GM18519 (cell line): ENCODE results near the gene VCL.
"Not testable (repeated sequence)": the region's sequence is repeated elsewhere in the genome, so short reads cannot be mapped to it uniquely, and the experiment has no call there.

ENCODE experiments used
- ATAC-seq: cut with Tn5 transposase; IDR thresholded peaks from one replicate; pipeline ENCODE4 v1.9.1; 2021; ENCODE audit warnings: mild to moderate bottlenecking, moderate library complexity; ENCODE audit not compliant: unreplicated experiment, low FRiP score

VCL gene

DNA sequence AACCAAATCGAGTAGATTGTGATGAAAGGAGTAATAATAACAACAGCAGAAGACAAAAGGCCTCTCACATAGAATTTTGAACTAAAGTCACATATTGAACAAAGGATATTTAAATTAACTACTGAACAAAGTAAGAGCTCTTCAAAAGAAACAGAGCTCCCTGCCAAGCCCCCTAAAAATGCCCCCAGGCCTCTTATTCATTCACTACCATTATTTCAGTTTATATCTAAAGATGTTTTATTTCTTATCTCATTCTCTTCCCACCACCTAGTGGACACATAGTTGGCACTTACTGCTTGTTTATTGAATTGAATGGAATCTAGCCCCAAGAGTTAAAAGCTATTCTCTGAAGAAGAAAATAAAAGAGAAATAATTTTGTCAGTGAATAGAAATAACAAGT lies 37.4 kb downstream of the VCL start:
- no peak for ATAC-seq

DNA sequence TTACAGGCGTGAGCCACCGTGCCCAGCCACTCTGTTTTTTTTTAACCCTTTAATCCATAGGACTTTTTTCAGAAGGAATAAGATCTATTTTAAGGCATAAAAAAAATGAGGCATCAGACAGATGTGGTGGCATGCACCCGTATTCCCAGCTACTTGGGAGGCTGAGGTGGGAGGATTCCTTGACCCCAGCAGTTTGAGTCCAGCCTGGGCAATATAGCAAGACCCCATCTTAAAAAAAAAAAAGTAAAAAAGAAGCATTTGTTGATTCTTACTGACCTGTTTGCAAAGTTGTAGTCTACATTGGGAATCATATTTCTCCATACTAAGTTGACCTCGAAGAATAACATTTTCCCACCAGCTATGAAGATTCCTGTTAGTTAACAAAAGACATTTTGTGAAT lies 38.6 kb downstream of the VCL start:
- ATAC-seq: no peak

DNA sequence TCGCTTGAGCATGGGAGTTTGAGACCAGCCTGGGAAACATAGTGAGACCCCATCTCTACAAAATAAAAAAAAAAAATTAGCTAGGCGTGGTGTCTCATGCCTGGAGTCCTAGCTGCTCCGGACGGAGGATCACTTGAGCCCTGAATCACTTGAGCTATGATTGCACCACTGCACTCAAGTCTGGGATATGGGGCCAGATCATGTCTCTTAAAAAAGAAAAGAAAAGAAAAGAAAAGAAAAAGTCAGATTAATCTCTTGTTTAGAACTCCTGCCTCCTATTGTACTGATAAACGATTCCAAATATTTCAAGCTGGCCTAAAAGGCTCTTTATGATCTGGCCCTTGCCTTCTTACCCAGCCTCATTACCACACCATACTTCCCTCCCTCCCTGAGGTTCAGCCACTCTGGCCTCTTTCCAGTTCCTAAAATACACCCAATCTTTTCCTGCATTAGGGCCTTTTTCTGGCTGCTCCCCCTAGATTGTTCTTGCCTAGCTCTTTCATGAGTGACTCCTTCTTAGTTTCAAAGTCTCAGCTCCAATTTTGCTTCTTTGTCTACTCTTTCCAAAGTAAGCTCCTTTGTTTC lies 41.7 kb downstream of the VCL start:
- no peak for ATAC-seq

DNA sequence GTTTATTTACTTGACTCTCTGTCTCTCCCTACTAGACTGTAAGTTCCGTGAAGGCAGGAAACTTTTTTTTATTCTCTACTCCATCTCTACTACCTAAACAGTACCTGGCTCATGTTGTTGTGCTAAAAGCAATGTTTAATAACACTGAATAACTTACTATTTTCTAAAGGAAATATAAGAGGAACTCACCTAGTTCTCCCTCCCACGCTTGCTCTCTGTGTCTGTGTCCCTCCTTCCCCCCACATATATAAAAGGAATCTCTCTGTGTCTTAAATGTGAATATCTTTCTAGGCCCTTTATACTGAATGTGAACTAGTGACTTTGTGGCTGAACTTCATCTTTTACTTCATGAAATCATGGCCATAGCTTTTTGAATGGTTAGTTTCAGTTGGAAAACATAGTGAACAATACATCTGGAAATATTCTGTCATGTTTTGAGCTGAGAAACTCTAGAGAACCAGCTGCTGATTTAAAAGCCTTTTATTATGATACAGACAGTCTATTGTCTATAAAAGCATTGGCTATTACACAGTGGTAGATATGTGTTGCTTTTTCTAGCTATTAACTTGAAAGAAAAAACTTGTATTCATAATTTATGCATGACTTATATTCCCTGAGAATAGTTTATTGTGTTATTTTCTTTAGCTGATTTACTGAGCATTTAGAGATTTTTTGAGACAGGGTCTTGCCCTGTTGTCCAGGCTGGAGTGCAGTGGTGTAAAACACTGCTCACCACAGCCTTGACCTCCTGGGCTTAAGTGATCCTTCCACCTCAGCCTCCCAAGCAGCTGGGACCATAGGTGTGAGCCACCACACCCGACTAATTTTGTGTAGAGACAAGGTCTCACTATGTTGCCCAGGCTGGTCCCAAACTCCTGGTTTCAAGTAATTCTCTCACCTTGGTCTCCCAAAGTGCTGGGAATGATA lies 42.5 kb downstream of the VCL start:
- ATAC-seq: no peak

DNA sequence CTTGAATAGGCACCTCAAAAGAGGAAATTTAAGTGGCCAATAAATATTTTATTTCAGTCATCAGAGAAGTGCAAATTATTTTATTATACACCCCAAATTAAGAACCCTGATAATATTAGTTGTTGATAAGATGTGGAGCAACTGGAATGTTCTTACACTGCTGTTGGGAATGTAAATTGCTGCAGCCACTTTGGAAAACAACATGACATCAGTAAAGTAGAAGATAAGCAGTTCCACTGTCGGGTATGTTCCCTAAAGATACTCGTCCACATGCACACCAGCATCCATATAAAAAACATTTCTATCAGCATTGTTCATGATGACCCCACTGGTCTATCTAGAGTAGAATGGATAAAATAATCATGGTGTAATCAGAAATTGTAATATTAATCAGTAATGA lies 46.5 kb downstream of the VCL start:
- no peak for ATAC-seq

DNA sequence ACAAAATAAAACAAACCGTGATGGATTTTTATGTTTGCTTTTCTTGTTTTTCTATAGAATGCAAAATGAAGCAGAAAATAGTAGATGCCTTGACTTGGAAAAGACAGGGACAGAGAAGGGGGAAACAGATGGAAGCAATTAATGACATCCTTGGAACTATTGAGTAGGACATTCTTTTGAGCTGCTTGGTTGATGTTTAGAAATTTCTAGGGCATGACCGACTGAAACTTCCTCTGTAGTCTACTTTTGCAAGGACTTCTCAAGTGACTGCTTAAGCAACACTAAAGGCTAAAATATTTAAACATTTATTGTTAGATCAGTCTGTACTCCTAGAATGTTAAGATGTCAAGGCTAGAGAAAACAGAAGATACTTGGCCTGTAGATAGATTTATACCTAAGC lies 49.4 kb downstream of the VCL start:
- no peak for ATAC-seq

DNA sequence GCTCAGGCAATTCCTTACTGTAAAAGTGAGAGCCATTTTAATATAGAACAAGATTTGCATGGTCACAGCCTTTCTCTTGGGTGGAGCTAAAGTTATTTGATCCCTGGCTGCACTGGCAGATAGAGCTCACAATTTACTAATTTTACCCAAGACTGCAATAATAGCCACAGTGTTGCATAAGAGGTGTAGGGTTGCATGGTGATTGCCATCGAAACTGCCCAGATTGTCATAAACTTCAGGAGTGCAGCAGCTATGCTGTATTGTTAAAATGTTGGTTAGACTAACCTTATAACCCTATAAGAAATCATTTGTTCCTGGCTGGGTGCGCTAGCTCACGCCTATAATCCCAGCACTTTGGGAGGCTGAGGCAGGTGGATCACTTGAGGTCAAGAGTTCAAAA lies 50.0 kb downstream of the VCL start:
- no peak for ATAC-seq

DNA sequence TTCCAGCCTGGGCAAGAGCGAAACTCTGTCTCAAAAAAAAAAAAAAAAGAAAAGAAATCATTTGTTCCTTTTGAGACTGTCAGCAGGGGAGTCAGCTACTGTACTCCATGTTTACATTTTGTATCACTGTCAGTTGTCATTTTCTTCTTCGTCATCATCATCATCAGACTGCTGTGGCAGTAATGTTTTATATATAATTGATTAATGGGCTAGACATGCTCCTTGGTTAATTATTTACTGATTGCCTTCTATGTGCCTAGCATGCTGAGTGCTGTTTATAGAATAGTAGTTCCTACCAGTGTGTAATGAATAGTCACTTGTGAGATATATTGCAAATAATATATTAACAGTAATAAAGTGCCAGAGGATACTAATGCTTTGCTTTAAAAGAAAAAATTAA lies 50.5 kb downstream of the VCL start:
- no peak for ATAC-seq

DNA sequence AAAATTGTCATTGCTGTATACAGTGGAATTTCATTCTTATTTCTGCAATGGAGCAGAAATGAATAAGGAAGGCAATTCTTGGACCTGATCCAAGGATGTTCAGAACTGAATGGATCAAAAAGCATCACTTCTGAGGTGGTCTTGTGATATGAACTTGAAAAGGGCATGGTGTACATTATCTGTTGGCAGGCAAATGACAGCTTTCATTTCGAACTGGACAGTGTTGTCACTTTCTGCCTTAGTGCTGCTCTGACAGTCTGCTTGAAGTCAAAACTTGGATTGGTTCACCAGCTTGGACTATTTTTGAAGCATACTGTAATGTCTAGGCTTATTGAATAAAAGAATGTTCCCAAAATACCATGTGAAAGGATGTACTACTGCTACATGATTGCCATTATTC lies 52.0 kb downstream of the VCL start:
- ATAC-seq: no peak

DNA sequence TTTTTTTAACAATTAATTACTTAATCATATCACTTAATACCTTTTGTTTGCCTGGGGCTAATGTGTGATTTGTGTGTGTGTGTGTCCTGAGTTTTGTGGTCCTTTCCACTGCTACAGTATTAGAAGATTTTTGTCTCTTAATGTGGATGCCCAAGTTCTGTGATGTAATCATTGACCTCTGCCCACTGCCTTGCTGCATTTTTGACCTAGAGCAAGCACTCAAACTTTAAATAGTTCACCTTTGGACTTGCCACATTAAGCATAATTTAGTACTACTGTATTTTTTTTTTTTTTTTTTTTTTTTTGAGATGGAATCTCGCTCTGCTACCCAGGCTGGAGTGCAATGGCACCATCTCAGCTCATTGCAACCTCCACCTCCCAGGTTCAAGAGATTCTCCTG lies 52.7 kb downstream of the VCL start:
- no peak for ATAC-seq

DNA sequence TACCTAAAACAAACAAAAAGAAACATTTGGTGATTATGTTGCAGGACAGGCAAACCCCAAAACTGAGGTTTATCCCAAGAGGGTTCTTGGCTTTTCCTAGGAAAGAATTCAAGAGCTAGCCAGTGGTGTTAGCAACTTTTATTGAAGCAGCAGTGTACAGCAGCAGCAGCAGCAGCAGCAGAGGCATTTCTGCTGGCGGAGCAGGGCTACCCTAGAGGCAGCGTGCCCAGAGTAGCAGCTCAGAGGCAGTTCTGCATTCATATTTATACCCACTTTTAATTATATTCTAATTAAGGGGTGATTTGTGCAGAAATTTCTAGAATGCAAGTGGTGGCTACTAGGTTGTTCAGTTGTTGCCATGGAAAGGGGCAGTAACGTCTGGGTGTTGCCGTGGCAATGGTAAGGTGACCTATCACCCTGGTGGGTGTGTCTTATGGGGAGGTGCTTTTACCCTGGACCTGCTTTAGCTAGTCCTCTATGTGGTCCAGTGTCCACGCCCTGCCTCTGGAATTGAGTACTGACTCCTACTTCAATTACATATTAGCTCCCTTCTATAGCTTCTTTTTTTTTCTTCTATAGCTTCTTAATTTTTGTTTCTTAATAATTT lies 53.9 kb downstream of the VCL start:
- no peak for ATAC-seq

DNA sequence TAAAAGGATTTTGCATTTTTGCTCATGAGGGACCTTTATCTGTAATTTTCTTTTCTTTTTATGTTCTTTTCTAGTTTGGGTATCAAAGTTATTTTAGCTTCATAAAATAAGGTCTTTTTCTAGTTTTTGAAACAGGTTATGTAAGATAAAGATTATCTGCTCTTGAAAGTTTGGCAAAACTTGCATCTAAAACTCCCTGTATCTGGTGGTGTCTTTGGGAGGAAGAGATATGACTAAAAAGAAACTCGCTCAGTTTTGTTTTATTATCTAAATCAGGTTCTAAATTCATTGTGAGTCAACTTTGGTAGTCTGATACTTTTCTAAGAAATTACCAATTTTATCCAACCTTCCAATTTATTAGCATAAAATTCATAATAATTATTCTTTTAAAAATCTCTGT lies 55.1 kb downstream of the VCL start:
- no peak for ATAC-seq

DNA sequence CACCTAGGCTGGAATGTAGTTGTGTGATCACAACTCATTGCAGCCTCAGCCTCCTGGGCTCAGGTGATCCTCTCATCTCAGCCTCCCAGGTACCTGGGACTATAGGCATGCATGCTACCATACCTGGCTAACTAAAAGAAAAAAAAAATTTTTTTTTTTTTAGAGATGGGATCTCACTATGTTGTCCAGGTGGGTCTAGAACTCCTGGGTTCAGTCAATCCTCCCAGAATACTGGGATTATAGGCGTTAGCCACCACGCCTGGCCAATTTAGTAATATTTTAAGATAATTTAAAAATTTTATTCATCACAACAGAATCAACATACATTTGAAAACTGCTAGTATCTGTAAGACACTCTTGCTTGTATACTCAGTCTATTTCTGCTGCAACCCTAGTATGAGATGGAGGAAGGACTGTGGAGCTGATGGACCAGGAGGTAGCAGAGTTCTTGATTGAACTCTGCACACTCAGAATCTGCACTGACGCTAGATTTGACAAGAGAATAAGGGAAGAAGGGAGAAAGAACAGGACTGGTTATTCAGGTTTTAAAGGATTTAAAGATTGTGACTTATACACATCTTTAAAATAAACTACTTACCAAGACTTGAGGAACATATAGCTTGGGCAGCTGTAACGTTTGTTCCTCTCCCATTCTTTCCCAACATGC lies 57.6 kb downstream of the VCL start:
- no peak for ATAC-seq

DNA sequence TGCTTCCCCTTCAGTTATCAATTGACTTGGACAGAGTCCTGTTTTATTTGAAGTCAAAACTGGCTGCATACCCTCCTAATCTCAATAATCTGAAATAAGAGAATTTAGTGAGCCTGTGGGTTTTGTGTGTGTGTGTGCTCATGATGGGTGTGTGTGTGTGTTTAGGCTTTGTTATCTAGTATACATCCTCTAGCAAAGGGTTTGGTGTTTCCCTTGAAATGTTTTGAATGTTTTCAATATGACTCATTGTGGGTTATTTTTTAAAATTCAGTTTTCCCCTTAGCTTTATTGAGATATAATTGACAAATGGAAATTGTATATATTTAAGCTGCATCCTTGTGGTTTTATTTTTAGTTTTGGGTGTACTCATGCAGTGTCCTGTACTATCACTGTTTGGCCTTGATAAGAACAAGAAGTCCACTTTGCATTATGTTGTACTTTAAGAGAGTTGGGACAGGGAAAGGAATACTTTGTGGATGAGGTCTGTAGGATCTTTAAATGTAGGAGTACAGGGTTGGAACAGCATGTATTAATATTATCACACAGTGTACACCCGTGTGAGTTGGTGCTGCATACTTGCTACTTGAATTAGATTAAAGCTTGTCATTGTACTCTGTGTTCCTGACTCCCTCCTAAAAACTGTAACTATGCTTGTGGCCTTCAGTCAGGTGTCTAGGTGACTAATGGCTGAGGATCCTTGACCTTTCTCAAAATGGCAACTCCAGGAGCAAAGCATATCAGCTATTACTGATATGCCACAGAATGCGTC lies 58.3 kb downstream of the VCL start:
- no peak for ATAC-seq

DNA sequence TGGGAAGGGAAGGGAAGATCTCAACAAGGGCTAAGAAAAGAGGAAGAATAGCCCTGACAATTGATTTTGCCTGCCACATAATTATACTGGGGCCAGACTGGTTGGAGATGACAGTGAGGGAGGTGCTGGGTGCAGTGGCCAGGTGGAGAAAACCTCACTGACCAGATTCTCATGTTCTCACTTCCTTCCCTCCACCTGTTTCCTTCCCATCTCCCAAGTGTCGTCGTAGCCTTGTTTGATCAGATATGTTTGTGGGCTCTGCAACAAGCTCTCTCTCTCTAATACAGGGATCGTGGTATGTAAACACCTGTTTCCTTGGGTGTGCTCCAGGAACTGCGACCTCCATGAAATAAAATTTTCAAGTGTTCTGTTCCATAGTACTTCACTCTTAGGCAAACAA lies 60.2 kb downstream of the VCL start:
- ATAC-seq: no peak

DNA sequence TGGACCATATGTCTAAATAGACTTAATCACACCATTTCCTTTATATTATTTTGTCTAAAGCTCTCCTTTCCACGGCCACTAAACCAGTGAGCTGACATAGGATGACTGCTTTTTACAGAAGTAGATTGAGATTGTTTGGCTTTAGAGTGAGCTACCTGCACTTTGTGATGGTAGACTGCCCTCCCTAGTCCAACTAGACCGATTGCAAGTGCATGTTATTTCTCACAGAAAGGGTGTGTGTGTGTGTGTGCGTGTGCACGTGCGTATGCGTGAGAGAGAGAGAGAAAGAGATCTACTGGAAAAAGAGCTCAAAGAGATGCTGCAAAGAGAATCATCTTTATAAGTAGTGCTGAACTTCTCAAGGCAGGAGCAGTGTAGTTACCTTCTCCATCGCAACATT lies 60.7 kb downstream of the VCL start:
- ATAC-seq: no peak

DNA sequence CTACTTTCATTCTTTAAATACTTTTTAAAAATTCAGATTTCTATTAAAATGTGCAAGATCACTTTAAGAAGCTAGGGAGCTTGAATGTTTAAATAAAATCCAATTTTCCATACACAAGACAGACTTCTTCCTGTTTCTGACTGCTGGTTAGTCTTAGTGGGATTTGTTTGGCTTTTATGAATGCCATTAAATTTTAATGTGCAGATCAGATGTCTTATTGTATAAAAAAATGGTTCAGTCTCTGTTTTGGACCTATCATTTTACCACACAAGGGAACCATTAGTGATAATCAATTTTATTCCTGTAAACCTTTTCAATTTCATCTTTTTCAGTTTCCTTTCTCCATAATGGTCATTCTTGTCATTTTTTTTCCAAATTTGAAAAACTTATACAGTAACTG lies 63.2 kb downstream of the VCL start:
- ATAC-seq: no peak

DNA sequence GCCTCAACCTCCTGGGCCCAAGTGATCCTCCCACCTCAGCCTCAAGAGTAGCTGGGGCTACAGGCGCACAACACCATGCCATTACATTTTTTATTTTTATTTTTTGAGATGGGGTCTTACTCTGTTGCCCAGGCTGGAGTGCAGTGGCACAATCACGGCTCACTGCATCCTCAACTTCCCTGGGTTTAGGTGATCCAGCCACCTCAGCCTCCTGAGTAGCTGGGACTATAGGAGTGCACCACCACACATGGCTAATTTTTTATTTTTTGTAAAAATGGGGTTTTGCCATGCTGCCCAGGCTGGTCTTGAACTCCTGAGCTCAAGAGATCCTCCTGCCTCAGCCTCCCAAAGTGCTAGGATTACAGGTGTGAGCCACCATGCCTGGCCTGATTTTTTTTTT lies 64.1 kb downstream of the VCL start:
- ATAC-seq: not testable (repeated sequence)

DNA sequence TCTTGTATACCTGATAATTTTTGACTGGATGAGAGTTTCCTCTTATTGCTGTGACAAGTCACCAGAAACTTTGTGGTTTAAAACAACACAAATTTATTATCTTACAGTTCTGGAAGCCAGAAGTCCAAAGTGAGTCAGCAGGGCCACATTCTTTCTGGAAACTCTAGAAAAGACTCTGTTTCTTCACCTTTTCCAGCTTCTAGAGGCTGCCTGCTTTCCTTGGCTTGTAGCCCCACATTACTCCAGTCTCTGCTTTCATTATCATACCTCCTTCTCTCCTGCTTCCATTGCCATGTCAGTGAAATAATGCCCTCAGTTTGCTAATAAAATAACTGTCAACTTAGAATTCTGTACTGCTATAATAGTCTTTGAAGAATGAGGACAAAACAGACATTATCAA lies 65.3 kb downstream of the VCL start:
- ATAC-seq: no peak
